HG02610 (cell line): ENCODE measurements around the gene SLC9A1.

Experiments
- ATAC-seq: cut with Tn5 transposase; IDR thresholded peaks from one replicate; pipeline ENCODE4 v1.9.1; 2021; ENCODE audit warnings: mild to moderate bottlenecking, moderate library complexity; ENCODE audit not compliant: unreplicated experiment

Gene SLC9A1

GRCh38 chr1:27084107-27084506 is 70.8 kb downstream of the SLC9A1 start:
- no peak for ATAC-seq

DNA sequence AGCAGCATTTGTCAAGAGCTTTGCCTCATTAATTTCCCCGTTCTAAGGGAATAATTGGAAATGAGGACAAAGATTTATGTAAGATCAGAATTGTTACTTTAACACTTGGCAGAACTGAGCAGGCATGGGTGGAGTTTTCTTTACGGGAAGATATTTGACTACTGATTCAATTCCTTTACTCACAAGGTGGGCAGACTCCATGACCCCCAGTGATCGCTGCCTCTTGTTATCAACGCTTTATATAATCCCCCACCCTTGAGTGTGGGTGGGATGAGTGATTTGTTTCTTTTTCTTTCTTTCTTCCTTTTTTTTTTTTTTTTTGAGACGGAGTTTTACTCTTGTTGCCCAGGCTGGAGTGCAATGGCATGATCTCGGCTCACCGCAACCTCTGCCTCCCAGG is 77.0 kb downstream of the SLC9A1 start:
- no peak for ATAC-seq

GRCh38 chr1:27076803-27077202 is 78.1 kb downstream of the SLC9A1 start:
- no peak for ATAC-seq

- ATAC-seq, result no peak
These were observed 80.6 kb downstream of the SLC9A1 start for GRCh38 chr1:27074175-27074780.

GRCh38 chr1:27071049-27071416 is 83.9 kb downstream of the SLC9A1 start:
- no peak for ATAC-seq

DNA sequence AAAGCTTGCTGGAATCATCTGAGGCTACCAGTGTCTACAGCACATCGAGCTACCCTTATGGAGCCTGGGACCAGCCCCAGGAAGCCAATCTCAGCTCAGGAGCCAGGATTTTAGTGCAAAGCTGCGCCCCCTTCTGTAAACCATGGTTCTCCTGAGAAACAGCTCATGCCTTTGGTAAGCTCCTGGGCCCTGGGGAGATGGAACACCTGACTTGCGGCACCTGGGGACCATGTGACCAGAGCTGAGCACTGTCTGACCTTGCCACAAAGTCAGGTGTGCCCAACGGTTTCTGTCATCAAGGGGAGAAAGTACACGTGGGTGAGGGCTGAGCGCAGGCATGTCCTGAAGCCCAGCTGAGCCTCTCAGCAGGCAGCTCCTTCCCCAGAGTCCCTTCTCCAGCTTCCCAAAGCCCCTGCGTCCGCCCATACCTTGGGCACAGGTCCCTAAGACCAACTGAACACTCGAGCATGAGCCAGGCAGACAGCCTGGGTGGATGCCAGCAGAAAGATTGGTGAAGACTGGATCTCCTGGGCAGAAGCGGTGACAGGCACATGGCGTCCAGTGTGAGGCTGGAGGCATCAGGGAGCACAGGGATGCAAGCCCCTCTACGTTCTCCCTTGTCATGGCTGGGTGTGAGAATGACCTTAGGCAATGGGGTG is 84.4 kb downstream of the SLC9A1 start:
- no peak for ATAC-seq

DNA sequence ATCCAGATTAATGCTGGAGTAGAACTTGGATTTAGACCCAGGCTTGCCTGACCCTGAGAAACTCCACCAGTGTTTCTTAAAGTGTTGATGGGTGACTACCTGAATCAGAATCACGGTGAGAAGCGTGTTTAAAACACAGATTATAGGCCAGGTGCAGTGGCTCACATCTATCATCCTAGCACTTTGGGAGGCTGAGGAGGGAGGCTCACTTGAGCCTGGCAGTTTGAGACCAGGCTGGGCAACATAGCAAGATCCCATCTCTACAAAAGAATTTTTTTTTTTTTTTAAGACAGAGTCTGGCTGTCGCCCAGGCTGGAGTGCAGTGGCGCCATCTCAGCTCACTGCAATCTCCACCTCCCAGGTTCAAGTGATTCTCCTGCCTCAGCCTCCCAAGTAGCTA is 86.0 kb downstream of the SLC9A1 start:
- no peak for ATAC-seq

DNA sequence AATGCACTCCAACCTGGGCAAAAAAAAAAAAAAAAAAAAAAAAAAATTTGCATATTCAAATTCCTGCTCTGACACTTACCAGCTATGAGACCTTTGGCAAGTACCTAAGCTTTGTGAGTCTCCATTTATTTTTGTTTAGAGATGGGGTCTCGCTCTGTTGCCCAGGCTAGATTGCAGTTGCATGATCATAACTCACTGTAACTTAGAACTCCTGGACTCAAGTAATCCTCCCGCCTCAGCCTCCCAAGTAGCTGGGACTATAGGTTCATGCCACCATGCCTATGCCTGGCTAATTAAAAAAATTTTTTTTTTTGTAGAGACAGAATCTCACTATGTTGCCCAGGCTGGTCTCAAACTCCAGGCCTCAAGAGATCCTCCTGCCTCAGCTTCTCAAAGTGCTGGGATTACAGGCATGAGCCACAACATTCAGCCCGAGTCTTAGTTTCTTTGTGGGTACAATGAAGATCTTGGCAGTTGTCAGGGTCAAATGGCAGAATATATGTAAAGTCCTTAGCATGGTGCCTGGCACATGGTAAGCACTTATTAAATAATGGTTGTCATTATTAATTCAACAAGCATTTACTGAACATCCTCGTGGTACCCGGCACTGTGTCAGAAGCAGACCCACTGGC is 88.8 kb downstream of the SLC9A1 start:
- no peak for ATAC-seq

DNA sequence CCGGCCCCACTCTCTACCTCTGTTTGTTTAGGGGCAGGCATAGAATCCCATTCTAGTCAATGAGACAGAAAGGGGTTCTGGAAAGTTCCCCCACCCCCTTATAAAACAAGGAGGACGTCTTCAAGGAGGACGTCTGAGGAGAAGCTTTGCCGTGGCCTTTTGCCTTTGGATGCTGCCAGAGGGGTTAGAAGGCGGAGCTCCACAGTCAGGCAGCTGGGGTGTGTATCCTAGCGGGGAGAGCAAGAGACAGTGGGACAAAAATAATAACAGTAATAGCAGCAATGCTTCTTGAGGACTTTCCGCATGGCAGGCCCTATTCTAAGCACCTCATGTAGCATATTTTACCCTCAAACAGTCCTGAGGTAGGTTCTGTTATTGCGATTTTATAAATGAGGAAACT is 94.0 kb downstream of the SLC9A1 start:
- no peak for ATAC-seq

DNA sequence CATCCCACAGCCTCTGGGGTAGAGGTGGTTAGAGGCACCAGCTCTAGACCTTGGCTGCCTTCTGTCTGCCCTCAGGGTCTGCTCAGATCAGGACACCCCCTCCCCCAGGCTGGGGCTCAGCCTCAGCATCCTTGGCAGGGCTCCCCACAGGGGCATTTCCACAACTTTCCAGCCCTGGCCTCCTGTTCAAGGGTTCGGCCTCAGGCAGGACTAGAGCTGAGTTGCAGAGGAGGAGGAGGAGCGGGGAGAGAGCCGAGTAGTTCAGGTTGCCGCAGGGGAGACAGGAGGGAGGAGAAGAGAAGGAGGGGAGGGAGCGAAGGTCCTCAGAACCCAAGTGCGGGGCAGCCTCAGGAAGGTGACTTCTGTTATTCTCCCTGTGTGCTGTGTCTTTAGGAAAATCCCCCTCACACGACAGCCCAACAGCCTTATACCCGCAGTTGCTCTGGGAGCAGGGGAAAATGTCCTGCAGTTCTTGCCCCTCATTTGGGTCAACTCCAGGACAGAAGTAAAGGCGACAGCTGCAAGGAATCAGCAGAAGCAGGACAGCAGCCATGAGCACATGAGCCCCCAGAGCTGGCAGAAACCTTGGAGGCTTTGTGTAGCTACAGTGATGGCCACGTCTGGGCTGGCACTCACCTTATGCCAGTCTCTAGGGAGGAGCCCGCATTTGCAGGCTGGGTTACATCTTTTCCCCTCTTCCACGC is 95.8 kb downstream of the SLC9A1 start:
- ATAC-seq, result no peak

- no peak for ATAC-seq
These were observed 96.9 kb downstream of the SLC9A1 start for GRCh38 chr1:27057801-27058625.

GRCh38 chr1:27057389-27057788 is 97.5 kb downstream of the SLC9A1 start:
- no peak for ATAC-seq

DNA sequence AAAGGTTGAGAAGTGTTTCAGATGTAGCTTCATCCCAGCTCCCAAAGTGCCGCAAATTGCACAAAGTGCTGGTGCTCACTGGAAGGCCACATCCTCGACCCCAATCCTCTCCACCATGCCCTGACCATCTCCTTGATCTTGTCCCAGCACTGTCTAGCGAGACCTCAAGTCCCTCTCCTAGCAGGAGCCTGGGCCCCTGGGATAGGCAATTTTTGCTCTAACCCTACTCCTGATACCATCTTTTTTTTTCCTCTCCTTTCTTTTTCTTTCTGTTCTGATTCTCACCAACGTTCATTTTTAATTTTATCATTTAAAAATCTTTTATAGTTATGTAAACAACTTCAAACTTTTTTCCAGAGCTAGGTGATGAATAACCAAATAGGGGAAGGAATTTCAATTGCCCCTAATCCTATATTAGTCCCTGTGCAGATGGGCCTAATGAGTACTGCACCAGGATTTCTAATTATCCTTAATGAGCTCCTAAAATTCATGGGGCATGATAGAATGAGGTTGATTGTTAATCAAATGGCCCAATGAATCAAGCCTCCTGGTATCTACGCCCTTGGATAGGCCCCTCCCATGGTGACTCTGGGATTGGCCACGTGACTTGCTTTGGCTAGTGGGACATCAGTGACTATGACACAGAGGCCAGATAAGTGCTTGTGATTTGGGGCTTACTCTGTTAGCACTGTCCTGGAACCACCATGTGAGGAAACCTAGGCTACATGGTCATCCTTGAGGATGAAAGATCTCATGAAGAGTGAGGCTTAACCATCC is 100.8 kb downstream of the SLC9A1 start:
- ATAC-seq, result no peak

DNA sequence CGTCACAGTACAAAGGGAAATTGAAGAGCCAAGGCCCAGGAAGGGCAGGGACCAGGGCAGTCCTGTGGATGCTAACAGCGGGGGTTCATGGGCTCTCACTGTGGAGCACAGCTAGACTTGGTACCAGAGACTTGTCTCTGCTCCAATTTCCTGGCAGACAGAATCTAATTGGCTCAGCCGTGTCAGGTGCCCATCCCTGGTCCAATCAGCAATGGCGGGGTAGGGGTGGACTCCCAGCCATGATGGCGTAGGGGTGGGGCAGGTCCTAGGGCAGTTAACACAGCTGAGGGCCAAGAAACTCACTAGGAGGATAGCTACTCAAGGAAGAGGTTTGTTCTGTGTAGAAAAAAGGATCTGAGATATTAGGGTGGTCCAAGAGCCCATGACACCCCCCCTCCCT is 102.4 kb downstream of the SLC9A1 start:
- no peak for ATAC-seq

- ATAC-seq, result no peak
These were observed 105.3 kb downstream of the SLC9A1 start for GRCh38 chr1:27049607-27050006.

GRCh38 chr1:27049100-27049499 is 105.8 kb downstream of the SLC9A1 start:
- ATAC-seq, result no peak
